Neutrophil (primary cell): ENCODE measurements around the gene PLD3.
A peak's percentile ranks its signal among the peaks of the same experiment; 100 is the strongest.

Experiments
- H3K27ac ChIP-seq: fragments of 200-600 bp; sonication (generic); 2 replicates; pipeline ENCODE4 v1.5.1; 2016; ENCODE audit warnings: mild to moderate bottlenecking, moderate library complexity
- H3K27me3 ChIP-seq: fragments of 200-600 bp; sonication (generic); 2 replicates; pipeline ENCODE4 v1.6.0; 2016; ENCODE audit warnings: mild to moderate bottlenecking
- H3K36me3 ChIP-seq: fragments of 200-600 bp; sonication (generic); 2 replicates; pipeline ENCODE4 v1.5.1; 2017
- H3K4me1 ChIP-seq, 2 experiments: fragments of 200-600 bp in 1 of 2; sonication (generic) in 1 of 2; 1 replicate in 1 of 2; 2 replicates in 1 of 2; pipeline versions ENCODE4 v1.5.1 to v1.6.1; 2013 to 2016; ENCODE audit warnings: low read depth in 1 of 2, low read length in 1 of 2, mild to moderate bottlenecking in 1 of 2, moderate library complexity in 1 of 2; ENCODE audit not compliant: control insufficient read depth in 1 of 2, insufficient read depth in 1 of 2
- H3K4me3 ChIP-seq, 2 experiments: fragments of 200-600 bp in 1 of 2; sonication (generic) in 1 of 2; 1 replicate in 1 of 2; 2 replicates in 1 of 2; pipeline ENCODE4 v1.5.1; 2013 to 2016; ENCODE audit warnings: low read depth in 1 of 2, low read length in 1 of 2, mild to moderate bottlenecking in 1 of 2, moderate library complexity in 1 of 2
- H3K9me3 ChIP-seq: fragments of 200-600 bp; sonication (generic); 2 replicates; pipeline ENCODE4 v1.5.1; 2016
- TF ChIP-seq, protein P1 (sequence below): fragments of 200-600 bp; sonication (generic); IDR thresholded peaks from 2 replicates; pipeline ENCODE4 v1.5.1; 2016; ENCODE audit warnings: antibody characterized with exemption

Gene PLD3

DNA sequence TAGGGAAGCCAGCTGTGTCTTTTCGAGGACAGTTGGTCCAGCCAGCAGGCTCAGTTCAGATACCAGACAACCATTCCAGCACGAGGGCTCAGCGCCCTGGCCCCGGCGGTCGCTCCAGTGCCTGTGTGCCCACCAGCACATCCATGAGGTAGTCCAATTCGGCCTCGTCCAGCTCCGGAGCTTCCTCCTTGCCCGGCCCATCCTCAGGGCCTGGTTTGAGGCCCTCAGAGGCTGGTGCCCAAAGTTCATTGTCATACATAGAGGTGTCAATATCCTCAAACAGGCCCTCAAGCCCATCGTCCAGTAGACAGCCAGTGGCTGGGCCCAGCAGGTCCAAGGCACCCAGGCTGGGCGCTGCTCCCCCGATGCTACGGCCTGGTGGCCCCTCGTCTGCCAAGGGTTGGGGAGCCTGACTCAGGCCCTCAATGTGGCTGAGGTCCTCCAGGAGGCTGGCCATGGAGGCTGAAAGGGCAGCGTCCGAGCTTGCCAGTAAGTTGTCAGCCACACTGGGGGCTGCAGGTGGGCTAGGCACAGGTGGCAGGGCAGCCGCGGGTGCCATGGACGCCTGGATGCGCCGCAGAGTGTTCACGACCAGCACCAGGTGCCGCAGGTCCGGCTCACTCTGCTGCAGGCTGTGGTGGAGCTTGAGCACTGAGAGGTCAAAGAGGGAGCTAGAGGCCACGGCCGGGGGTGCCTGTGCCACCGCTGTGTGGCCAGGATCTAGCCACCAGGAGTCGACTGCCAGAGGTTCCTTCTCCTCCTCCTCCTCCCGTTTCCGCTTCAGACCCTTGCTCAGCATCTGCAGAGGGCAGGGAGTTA is 74.5 kb downstream of the PLD3 start:
- H3K9me3 ChIP-seq = no peaks in the 10 kb centered on the region
- peak overlapping the region; percentile 29 for H3K27ac ChIP-seq
- H3K4me3 ChIP-seq = no peak overlapping the region
- H3K27me3 ChIP-seq = no peaks in the 10 kb centered on the region
- peaks cover 10% of the 10 kb centered on the region for H3K36me3 ChIP-seq
- TF ChIP-seq, protein P1, sequence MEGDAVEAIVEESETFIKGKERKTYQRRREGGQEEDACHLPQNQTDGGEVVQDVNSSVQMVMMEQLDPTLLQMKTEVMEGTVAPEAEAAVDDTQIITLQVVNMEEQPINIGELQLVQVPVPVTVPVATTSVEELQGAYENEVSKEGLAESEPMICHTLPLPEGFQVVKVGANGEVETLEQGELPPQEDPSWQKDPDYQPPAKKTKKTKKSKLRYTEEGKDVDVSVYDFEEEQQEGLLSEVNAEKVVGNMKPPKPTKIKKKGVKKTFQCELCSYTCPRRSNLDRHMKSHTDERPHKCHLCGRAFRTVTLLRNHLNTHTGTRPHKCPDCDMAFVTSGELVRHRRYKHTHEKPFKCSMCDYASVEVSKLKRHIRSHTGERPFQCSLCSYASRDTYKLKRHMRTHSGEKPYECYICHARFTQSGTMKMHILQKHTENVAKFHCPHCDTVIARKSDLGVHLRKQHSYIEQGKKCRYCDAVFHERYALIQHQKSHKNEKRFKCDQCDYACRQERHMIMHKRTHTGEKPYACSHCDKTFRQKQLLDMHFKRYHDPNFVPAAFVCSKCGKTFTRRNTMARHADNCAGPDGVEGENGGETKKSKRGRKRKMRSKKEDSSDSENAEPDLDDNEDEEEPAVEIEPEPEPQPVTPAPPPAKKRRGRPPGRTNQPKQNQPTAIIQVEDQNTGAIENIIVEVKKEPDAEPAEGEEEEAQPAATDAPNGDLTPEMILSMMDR = no peak
- H3K4me1 ChIP-seq = peaks cover 28 to 34% of the 10 kb centered on the region in 2 experiments

DNA sequence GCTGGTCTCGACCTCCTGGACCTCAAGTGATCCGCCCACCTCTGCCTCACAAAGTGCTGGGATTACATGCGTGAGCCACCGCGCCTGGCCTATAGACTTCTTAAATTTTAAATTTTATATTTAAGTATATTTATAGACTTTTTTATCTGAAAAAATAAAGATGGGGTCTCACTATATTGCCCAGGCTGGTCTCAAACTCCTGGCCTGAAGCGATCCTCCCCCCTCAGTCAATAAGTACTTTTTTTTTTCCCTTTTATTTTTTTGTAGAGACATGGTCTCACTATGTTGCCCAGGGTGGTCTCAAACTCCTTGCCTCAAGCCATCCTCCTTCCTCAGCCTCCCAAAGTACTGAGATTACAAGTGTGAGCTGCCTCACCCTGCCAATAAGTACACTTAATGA is 75.4 kb downstream of the PLD3 start:
- TF ChIP-seq, protein P1 = no peak
- Histone ChIP-seq H3K27me3 (no peaks in the 10 kb centered on the region), H3K36me3 (peaks cover 10% of the 10 kb centered on the region), H3K9me3 (no peaks in the 10 kb centered on the region), H3K4me3 (no peak overlapping the region), H3K27ac (no peak overlapping the region), H3K4me1 (peaks cover 27 to 34% of the 10 kb centered on the region in 2 experiments)

DNA sequence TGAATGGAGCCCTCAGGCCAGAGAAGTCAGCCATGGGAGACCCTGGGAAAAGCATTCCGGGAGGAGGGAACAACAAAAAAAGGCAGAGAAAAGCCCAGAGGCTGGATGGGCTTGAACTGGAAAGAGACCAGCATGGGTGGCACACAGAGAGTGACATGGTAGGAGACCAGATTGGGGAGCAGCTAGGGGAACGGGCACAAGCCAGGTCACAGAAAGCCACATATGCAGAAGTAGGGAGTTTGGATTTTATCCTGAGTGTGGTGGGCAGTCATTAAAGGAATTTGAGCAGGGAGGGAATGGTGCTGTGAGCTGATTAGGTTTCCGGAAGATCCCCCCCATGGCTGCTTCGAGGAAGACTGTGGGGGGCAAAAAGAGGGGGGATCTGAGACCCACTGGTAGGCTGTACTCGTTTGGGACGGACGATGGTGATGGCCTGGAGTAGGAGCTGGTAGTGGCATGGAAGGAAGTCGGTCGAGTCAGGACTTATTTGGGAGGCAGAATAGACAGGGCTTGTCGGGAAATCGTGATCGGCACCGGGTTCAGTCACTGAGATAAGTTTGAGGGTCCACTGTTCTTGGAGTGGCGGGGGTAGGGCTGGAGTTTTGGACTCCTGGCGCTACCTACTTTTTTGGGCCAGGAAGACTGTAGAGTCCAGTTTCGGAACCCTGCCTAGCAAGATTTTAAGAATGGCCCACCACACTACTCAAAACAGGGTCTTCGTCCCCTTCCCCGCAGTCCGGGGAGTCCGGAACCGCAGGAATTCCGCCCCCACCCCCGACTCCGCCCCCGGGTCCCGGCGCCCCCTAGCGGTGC is 76.3 kb downstream of the PLD3 start:
- no peaks in the 10 kb centered on the region for H3K9me3 ChIP-seq
- H3K4me1 ChIP-seq = peaks cover 27 to 34% of the 10 kb centered on the region in 2 experiments
- H3K4me3 ChIP-seq = peak overlapping the region; percentile 85 to 92
- H3K27ac ChIP-seq = peak overlapping the region; percentile 97
- TF ChIP-seq, protein P1 = no peak
- peaks cover 10% of the 10 kb centered on the region for H3K36me3 ChIP-seq
- H3K27me3 ChIP-seq = no peaks in the 10 kb centered on the region

DNA sequence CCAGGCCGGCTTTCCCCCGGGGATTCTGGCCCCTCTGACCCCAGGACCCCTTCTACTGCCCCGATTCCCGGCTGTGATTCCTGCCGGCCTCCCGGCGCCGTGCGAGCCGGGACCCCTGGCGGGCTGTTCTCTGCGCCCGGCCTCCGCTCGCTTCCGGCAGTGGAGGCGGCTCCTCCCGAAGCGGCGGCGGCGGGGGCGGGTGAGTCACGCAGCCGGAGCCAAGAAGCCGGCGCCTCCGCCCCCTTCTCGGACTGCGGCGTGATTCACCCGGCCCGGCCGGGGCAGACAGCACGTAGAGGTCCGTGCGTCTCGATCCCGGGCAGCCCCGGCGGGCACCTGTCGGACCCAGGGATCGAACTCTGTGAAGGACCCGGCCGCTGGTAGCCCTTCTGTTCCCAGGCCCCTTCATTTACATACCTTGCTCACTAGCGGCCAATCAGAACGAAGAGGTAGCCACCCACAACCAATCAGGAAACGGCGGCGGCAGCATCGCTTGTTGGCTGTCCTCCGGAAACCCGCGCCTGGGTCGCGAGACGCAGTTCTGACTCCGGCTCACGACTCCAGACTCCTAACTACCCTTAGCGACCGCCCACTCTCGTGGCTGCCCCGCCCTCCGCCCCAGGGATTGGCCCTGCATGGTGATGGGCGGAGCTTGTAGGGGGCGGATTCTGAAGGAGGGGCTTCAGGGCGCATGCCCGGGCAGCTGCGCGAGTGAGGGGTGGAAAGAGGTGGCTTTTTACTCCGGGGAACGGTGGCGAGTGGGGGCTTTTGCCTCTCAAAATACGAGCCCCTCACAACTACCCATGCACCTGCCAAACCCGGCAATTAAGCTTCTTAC is 77.2 kb downstream of the PLD3 start, which contains the start of gene SERTAD1:
TSS of gene SERTAD1 (minus strand) at position 543 of the 838 bp plus-strand sequence. CDS start 2,446 bp downstream, outside the sequence.
- peaks cover 10% of the 10 kb centered on the region for H3K36me3 ChIP-seq
- H3K9me3 ChIP-seq = no peaks in the 10 kb centered on the region
- H3K4me3 ChIP-seq = peak within 1 kb of the TSS; percentile 85 to 92
- no peaks in the 10 kb centered on the region for H3K27me3 ChIP-seq
- TF ChIP-seq, protein P1 = peak; percentile 87
- H3K27ac ChIP-seq = peak within 1 kb of the TSS; percentile 97
- peaks cover 23 to 28% of the 10 kb centered on the region in 2 experiments for H3K4me1 ChIP-seq
